ENCODE data around the gene ELK4.
A peak's percentile ranks its signal among the peaks of the same experiment; 100 is the strongest.

ELK4 gene

GRCh38 chr1:205661429-205662134 lies 29.8 kb upstream of the ELK4 start:
- no peaks in the 10 kb centered on the region for H3K9me3 Mint-ChIP-seq
- no peak for DNase-seq
- no peaks in the 10 kb centered on the region for H3K36me3 Mint-ChIP-seq (ENCODE audit: low read depth)
- no peak for TF ChIP-seq CTCF (IDR thresholded peaks at IDR 0.05)
- peaks cover 13% of the 10 kb centered on the region for H3K27me3 Mint-ChIP-seq (ENCODE audit: low read depth, poor library complexity)
- H3K27ac Mint-ChIP-seq: no peak overlapping the region
- no peak overlapping the region for H3K4me3 Mint-ChIP-seq
- H3K4me1 Mint-ChIP-seq: peaks cover 52% of the 10 kb centered on the region

- Mint-ChIP-seq H3K9me3 (no peaks in the 10 kb centered on the region), H3K27ac (no peak overlapping the region), H3K4me3 (no peak overlapping the region), H3K4me1 (peaks cover 40% of the 10 kb centered on the region), H3K36me3 (ENCODE audit: low read depth) (no peaks in the 10 kb centered on the region), H3K27me3 (ENCODE audit: low read depth, poor library complexity) (peaks cover 13% of the 10 kb centered on the region)
- TF ChIP-seq CTCF (IDR thresholded peaks at IDR 0.05): no peak
- no peak for DNase-seq
Observed at GRCh38 chr1:205660361-205660760, 28.6 kb upstream of the ELK4 start.

- Mint-ChIP-seq H3K27me3 (ENCODE audit: low read depth, poor library complexity) (peaks cover 8% of the 10 kb centered on the region), H3K9me3 (no peaks in the 10 kb centered on the region), H3K27ac (no peak overlapping the region), H3K4me3 (no peak overlapping the region), H3K36me3 (ENCODE audit: low read depth) (no peaks in the 10 kb centered on the region), H3K4me1 (peaks cover 35% of the 10 kb centered on the region)
- peak; percentile 80 for TF ChIP-seq CTCF (IDR thresholded peaks at IDR 0.05)
- DNase-seq: peak; percentile 85
Observed at GRCh38 chr1:205658943-205659581, 27.3 kb upstream of the ELK4 start.

GRCh38 chr1:205656236-205656635 lies 24.4 kb upstream of the ELK4 start:
- peaks cover 20% of the 10 kb centered on the region for H3K4me1 Mint-ChIP-seq
- no peak for TF ChIP-seq CTCF (IDR thresholded peaks at IDR 0.05)
- no peaks in the 10 kb centered on the region for H3K9me3 Mint-ChIP-seq
- peaks cover 4% of the 10 kb centered on the region for H3K27me3 Mint-ChIP-seq (ENCODE audit: low read depth, poor library complexity)
- no peak overlapping the region for H3K27ac Mint-ChIP-seq
- H3K4me3 Mint-ChIP-seq: no peak overlapping the region
- DNase-seq: no peak
- no peaks in the 10 kb centered on the region for H3K36me3 Mint-ChIP-seq (ENCODE audit: low read depth)

- TF ChIP-seq CTCF (IDR thresholded peaks at IDR 0.05): no peak
- H3K27ac Mint-ChIP-seq: no peak overlapping the region
- H3K27me3 Mint-ChIP-seq (ENCODE audit: low read depth, poor library complexity): peaks cover 3% of the 10 kb centered on the region
- no peaks in the 10 kb centered on the region for H3K36me3 Mint-ChIP-seq (ENCODE audit: low read depth)
- no peak overlapping the region for H3K4me3 Mint-ChIP-seq
- no peak for DNase-seq
- peaks cover 32% of the 10 kb centered on the region for H3K4me1 Mint-ChIP-seq
- no peaks in the 10 kb centered on the region for H3K9me3 Mint-ChIP-seq
Observed at GRCh38 chr1:205652984-205653383, 21.2 kb upstream of the ELK4 start.

- Mint-ChIP-seq H3K27me3 (ENCODE audit: low read depth, poor library complexity) (peaks cover 3% of the 10 kb centered on the region), H3K4me3 (peak overlapping the region; percentile 31), H3K36me3 (ENCODE audit: low read depth) (peaks cover 10% of the 10 kb centered on the region), H3K9me3 (peaks cover 12% of the 10 kb centered on the region), H3K27ac (peak overlapping the region; percentile 94), H3K4me1 (peaks cover 45% of the 10 kb centered on the region)
- TF ChIP-seq CTCF (IDR thresholded peaks at IDR 0.05): no peak
- no peak for DNase-seq
Observed at GRCh38 chr1:205650241-205650640, 18.4 kb upstream of the ELK4 start.

All from nephron progenitor cell (in vitro differentiated cells).